Esophagus muscularis mucosa (tissue), 4 donors: Measurements from ENCODE around the gene GNG10. TPM values are rescaled to one million over a fixed set of nuclear protein-coding genes. Genes with fewer than 3 reads are reported as not detected.

ENCODE experiments used
- DNase-seq: peaks from one replicate; pipeline ENCODE4 v3.0.0-alpha.2; 2017; ENCODE audit errors: extremely low spot score
- H3K27ac ChIP-seq, 4 donors: fragments of 200-600 bp; sonication (generic); replicated peaks in 1 of 4; 1 replicate in 3 of 4; 2 replicates in 1 of 4; pipeline ENCODE4 v1.5.1; 2016 to 2019; ENCODE audit warnings: mild to moderate bottlenecking in 1 of 4
- H3K27me3 ChIP-seq, 4 donors: fragments of 200-600 bp; sonication (generic); one replicate each; pipeline versions ENCODE4 v1.5.1 to v1.6.0; 2016 to 2019
- H3K36me3 ChIP-seq, 4 donors: fragments of 200-600 bp; sonication (generic); one replicate each; pipeline ENCODE4 v1.5.1; 2016 to 2019
- H3K4me1 ChIP-seq, 4 donors: fragments of 200-600 bp; sonication (generic); one replicate each; pipeline ENCODE4 v1.5.1; 2016 to 2019
- H3K4me3 ChIP-seq, 4 donors: fragments of 200-600 bp; sonication (generic); 1 replicate in 2 of 4; 2 replicates in 2 of 4; pipeline ENCODE4 v1.5.1; 2016 to 2019; ENCODE audit warnings: mild to moderate bottlenecking in 4 of 4, moderate library complexity in 1 of 4
- H3K9me3 ChIP-seq, 4 donors: fragments of 200-600 bp; sonication (generic); 1 replicate in 3 of 4; 2 replicates in 1 of 4; pipeline ENCODE4 v1.5.1; 2016 to 2019
- EP300 ChIP-seq: sonication (generic); formaldehyde crosslinking; IDR thresholded peaks from one replicate; pipeline ENCODE4 v1.6.1; 2017; ENCODE audit warnings: antibody characterized with exemption
- POLR2A ChIP-seq: fragments of 450-650 bp; IDR thresholded peaks from one replicate; pipeline ENCODE4 v1.6.1; 2017; ENCODE audit warnings: antibody characterized with exemption, moderate library complexity, mild to moderate bottlenecking, low read depth
- POLR2AphosphoS5 ChIP-seq, 2 donors: sonication (generic); formaldehyde crosslinking; IDR thresholded peaks; one replicate each; pipeline ENCODE4 v1.6.1; 2017; ENCODE audit warnings: antibody characterized with exemption in 2 of 2
- WGBS: methylation state at CpG from one replicate; pipeline ENCODE4 v1.1.5; 2018; 5-methylcytosine and 5-hydroxymethylcytosine counted together
- intact Hi-C: fragments of 100-400 bp; cut with DNase I; formaldehyde crosslinking; loops from one replicate; pipeline ENCODE4 v1.15.1; 2023
- total RNA-seq, 4 donors: library from RNA; depleted of rRNA; stranded (reverse); fragments of >200 nt; gene quantifications; one replicate each; pipeline versions ENCODE4 v1.1.0 to v1.2.1, GENCODE V29; 2016
- TF ChIP-seq, protein P1 (sequence below), 3 experiments: fragments of 200-600 bp in 2 of 3; fragments of 450-650 bp in 1 of 3; sonication (generic) in 2 of 3; IDR thresholded peaks; one replicate each; pipeline ENCODE4 v1.5.1; 2017 to 2019; ENCODE audit warnings: antibody characterized with exemption in 3 of 3, mild to moderate bottlenecking in 2 of 3, moderate library complexity in 1 of 3

The GNG10 gene
- total RNA-seq, 4 donors from 2014 or later: 28.4 to 94.3 (median 66.1) TPM

DNA sequence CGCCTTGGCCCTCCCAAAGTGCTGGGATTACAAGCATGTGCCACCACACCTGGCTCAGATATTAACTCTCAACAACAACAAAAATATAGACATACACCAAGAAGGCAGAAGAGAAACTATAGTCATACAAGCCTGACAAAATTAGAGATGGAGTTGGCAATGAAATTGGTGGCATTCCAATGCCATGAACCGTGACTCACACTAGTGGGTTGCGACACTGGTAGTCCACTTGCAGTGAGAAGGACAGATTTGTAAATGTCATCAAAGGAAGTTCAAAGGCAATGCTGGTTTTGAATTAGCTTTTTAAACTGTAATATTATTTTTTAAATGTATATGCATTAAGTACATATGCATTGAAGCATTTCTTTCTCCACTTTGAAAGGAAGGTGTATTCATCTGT, 38.8 kb upstream of the GNG10 start:
- H3K4me1 ChIP-seq: peaks cover 0 to 2% (median 0%) of the 10 kb centered on the region in 4 donors
- DNase-seq: no peak
- no peaks in the 10 kb centered on the region for H3K36me3 ChIP-seq
- H3K27ac ChIP-seq: no peak overlapping the region
- no peaks in the 10 kb centered on the region for H3K9me3 ChIP-seq
- no peak for TF ChIP-seq POLR2A
- no peak for TF ChIP-seq EP300
- no peak for TF ChIP-seq POLR2AphosphoS5 (IDR thresholded peaks at IDR 0.05)
- TF ChIP-seq, protein P1, sequence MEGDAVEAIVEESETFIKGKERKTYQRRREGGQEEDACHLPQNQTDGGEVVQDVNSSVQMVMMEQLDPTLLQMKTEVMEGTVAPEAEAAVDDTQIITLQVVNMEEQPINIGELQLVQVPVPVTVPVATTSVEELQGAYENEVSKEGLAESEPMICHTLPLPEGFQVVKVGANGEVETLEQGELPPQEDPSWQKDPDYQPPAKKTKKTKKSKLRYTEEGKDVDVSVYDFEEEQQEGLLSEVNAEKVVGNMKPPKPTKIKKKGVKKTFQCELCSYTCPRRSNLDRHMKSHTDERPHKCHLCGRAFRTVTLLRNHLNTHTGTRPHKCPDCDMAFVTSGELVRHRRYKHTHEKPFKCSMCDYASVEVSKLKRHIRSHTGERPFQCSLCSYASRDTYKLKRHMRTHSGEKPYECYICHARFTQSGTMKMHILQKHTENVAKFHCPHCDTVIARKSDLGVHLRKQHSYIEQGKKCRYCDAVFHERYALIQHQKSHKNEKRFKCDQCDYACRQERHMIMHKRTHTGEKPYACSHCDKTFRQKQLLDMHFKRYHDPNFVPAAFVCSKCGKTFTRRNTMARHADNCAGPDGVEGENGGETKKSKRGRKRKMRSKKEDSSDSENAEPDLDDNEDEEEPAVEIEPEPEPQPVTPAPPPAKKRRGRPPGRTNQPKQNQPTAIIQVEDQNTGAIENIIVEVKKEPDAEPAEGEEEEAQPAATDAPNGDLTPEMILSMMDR (IDR thresholded peaks at IDR 0.05): no peak
- peaks cover 0 to 5% (median 0%) of the 10 kb centered on the region in 4 donors for H3K27me3 ChIP-seq
- intact Hi-C loops: loop anchor here (2.0 kb wide), 1 partner anchor 24 kb away; the partner anchor contains the start of gene PTGR1
- H3K4me3 ChIP-seq: no peak overlapping the region
- WGBS: 74% methylated on average over 3 of the region's 3 CpGs

DNA sequence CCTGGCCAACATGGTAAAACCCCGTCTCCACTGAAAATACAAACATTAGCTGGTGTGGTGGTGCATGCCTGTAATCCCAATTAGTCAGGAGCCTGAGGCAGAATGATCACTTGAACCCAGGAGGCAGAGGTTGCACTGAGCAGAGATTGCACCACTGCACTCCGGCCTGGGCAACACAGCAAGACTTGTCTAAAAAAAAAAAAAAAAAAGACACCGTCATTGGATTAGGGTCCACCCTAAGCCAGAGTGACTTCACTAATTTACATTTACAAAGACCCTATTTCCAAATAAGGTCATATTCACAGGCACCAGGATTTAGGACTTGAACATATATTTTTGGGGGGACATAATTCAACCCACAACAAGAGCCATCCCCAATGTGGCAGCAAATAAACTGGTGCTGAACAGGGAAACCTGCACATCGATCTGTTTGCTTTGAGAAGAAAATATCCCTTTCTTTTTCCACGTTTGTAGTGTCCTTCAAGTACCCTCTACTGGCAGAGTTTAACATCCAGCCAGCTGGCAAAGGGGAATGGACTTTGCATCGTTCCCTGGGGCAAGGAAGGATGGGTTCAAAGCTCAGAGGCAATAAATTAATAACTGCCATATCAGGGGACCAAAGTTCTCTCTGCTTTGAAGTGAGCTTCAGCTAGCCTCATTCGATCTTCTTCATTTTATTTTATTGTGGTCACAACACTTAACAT, 34.0 kb upstream of the GNG10 start:
- intact Hi-C loops: no loop called here
- 71% methylated on average over 7 of the region's 7 CpGs for WGBS
- Histone ChIP-seq H3K36me3 (no peaks in the 10 kb centered on the region), H3K27ac (no peak overlapping the region), H3K4me1 (peaks cover 10 to 16% (median 13%) of the 10 kb centered on the region in 4 donors), H3K9me3 (no peaks in the 10 kb centered on the region), H3K4me3 (no peak overlapping the region), H3K27me3 (peaks cover 0 to 4% (median 0%) of the 10 kb centered on the region in 4 donors)
- no peak for DNase-seq
- TF ChIP-seq, protein P1 (IDR thresholded peaks at IDR 0.05): no peak
- TF ChIP-seq POLR2A (no peak), POLR2AphosphoS5 (IDR thresholded peaks at IDR 0.05) (no peak)

- H3K27me3 ChIP-seq: no peaks in the 10 kb centered on the region
- H3K4me3 ChIP-seq: no peak overlapping the region
- intact Hi-C loops: no loop called here
- WGBS: 72% methylated on average over 7 of the region's 7 CpGs
- no peak for DNase-seq
- H3K36me3 ChIP-seq: no peaks in the 10 kb centered on the region
- no peak overlapping the region for H3K27ac ChIP-seq
- H3K4me1 ChIP-seq: peaks cover 13 to 26% (median 23%) of the 10 kb centered on the region in 4 donors
- TF ChIP-seq POLR2A: no peak
- no peak for TF ChIP-seq POLR2AphosphoS5 (IDR thresholded peaks at IDR 0.05)
- TF ChIP-seq, protein P1 (IDR thresholded peaks at IDR 0.05): no peak
- TF ChIP-seq EP300: no peak
- H3K9me3 ChIP-seq: no peaks in the 10 kb centered on the region
Observed at GRCh38 chr9:111628411-111628810, 33.0 kb upstream of the GNG10 start.

DNA sequence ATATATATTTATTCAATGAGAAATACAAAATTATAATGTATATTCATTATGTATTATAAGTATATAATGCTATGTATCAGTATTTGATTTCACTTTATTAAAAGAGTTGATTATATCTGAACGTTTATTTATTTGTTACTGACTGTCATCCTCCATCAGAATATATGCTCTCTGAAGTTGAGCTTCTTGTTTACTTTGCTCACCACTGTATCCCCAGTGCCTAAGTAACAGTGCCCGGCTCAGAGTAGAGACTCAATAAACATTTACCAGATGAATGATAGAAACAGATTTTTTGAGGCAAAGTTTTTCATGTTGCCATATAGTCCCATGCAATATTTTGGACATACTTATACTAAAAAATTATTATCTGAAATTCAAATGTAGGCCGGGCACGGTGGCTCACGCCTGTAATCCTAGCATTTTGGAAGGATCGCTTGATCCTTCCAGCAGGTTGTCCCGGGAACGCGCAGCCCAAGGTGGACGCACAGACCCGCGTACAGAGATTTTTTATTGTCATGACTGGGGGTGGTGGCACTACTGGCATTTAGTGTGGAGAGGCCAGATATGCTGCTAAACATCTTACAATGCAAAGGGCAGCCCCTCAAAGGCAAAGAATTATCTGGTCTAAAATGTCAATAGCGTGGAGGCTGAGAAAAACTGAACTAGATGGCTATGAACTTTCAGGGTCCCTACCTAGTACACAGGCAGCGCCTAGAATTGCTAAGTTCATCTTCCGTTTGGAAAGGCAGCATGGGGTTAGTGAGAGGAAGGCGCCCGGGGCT, 31.0 kb upstream of the GNG10 start:
- TF ChIP-seq POLR2AphosphoS5 (IDR thresholded peaks at IDR 0.05) (no peak), POLR2A (no peak)
- DNase-seq: no peak
- Histone ChIP-seq H3K9me3 (no peaks in the 10 kb centered on the region), H3K27ac (peak overlapping the region; percentile 89 to 97 (median 92)), H3K4me3 (peak overlapping the region; percentile 84 to 98 (median 90)), H3K27me3 (no peaks in the 10 kb centered on the region), H3K36me3 (no peaks in the 10 kb centered on the region), H3K4me1 (peaks cover 13 to 43% (median 32%) of the 10 kb centered on the region in 4 donors)
- 11% methylated on average over 17 of the region's 17 CpGs for WGBS
- intact Hi-C loops: loop anchor here (2.0 kb wide), 1 partner anchor 32 kb away; the partner anchor contains the start of gene PTGR1

DNA sequence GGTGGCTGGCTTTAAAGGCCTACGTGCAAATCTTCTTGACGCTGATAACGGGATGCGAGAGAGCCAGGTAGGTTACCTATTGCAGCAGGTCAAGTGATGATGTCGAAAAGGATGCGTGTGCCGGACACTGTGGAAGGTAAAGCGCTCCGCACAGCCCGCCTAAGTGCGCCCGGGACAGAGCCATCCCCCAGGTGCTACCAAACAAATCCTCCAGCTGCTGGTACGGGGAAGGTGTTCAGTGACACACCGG, 30.5 kb upstream of the GNG10 start:
- Histone ChIP-seq H3K27ac (peak overlapping the region; percentile 89 to 97 (median 92)), H3K4me3 (peak overlapping the region; percentile 84 to 98 (median 90)), H3K9me3 (no peaks in the 10 kb centered on the region), H3K4me1 (peaks cover 13 to 48% (median 34%) of the 10 kb centered on the region in 4 donors), H3K27me3 (no peaks in the 10 kb centered on the region), H3K36me3 (no peaks in the 10 kb centered on the region)
- no peak for DNase-seq
- TF ChIP-seq EP300: no peak
- TF ChIP-seq POLR2A: no peak
- TF ChIP-seq, protein P1 (IDR thresholded peaks at IDR 0.05): no peak
- no peak for TF ChIP-seq POLR2AphosphoS5 (IDR thresholded peaks at IDR 0.05)
- intact Hi-C loops: loop anchor here (2.0 kb wide), 1 partner anchor 32 kb away; the partner anchor contains the start of gene PTGR1
- 1% methylated on average over 9 of the region's 14 CpGs for WGBS
